Measurements from ENCODE around the gene STEAP2. TPM values are rescaled to one million over a fixed set of nuclear protein-coding genes. Genes with fewer than 3 reads are reported as not detected.

STEAP2 gene
- polyA plus RNA-seq (2013, experiment 1 of 2) = 0.04 TPM
- polyA plus RNA-seq (2013, experiment 2 of 2) = under 0.01 TPM

GRCh38 chr7:90211391-90212148, at the start of gene STEAP2:
TSS of gene STEAP2 (plus strand) at chr7:90211740. CDS start at chr7:90225083, 13,343 bp downstream.
- Histone ChIP-seq H2AK5ac (ENCODE audit: low read length, severe bottlenecking) (no peak within 1 kb of the TSS), H4K8ac (ENCODE audit: low read length) (no peak within 1 kb of the TSS), H2AFZ (ENCODE audit: low read depth, low read length) (peak within 1 kb of the TSS; percentile 66), H2BK15ac (ENCODE audit: low read depth, poor library complexity, severe bottlenecking) (no peak within 1 kb of the TSS), H3K79me1 (replicated peaks; ENCODE audit: low read length, poor library complexity, severe bottlenecking) (no peaks in the 10 kb centered on the region), H3K14ac (ENCODE audit: low read length in 2 of 2) (peak within 1 kb of the TSS in 1 of 2 experiments; percentile 35), H3K36me3 (ENCODE audit: control insufficient read depth in 1 of 2, insufficient read depth in 2 of 2, low read depth in 1 of 2, low read length in 2 of 2) (no peaks in the 10 kb centered on the region), H3K9me3 (ENCODE audit: control insufficient read depth, low read length) (no peaks in the 10 kb centered on the region), H3K9ac (ENCODE audit: low read length) (peak within 1 kb of the TSS; percentile 98), H4K91ac (ENCODE audit: low read length) (peak within 1 kb of the TSS; percentile 10), H3K4ac (ENCODE audit: low read depth in 1 of 2, low read length in 2 of 2) (no peak within 1 kb of the TSS), H3K27ac (ENCODE audit: low read length, poor library complexity, severe bottlenecking) (no peak within 1 kb of the TSS), H3K4me3 (ENCODE audit: insufficient read depth in 1 of 2, low read depth in 1 of 2, low read length in 2 of 2) (peak within 1 kb of the TSS; percentile 59 to 99), H2BK5ac (ENCODE audit: low read depth, low read length, poor library complexity, severe bottlenecking) (no peak within 1 kb of the TSS), H3K4me1 (ENCODE audit: control insufficient read depth, insufficient read depth, low read depth, low read length) (peaks cover 8% of the 10 kb centered on the region), H2BK12ac (ENCODE audit: low read length in 2 of 2) (no peak within 1 kb of the TSS), H3K23ac (ENCODE audit: low read length in 2 of 2) (peak within 1 kb of the TSS in 1 of 2 experiments; percentile 6), H3K18ac (ENCODE audit: low read depth in 1 of 2, low read length in 2 of 2) (no peak within 1 kb of the TSS), H2BK120ac (ENCODE audit: low read depth, low read length) (no peak within 1 kb of the TSS), H3K27me3 (ENCODE audit: control insufficient read depth in 1 of 2, insufficient read depth in 1 of 2, low read length in 2 of 2) (peaks cover 0 to 28% of the 10 kb centered on the region in 2 experiments), H3K4me2 (ENCODE audit: low read length, poor library complexity, severe bottlenecking) (peak within 1 kb of the TSS; percentile 94)
- under 1% methylated on average over 39 of the region's 73 CpGs for WGBS
- DNase-seq = peak; percentile 73

GRCh38 chr7:90163534-90163933, 48.0 kb upstream of the STEAP2 start:
- Histone ChIP-seq H2BK12ac (ENCODE audit: low read length in 2 of 2) (no peak overlapping the region), H3K23ac (ENCODE audit: low read length in 2 of 2) (no peak overlapping the region), H2BK120ac (ENCODE audit: low read depth, low read length) (no peak overlapping the region), H3K18ac (ENCODE audit: low read depth in 1 of 2, low read length in 2 of 2) (no peak overlapping the region), H2BK15ac (ENCODE audit: low read depth, poor library complexity, severe bottlenecking) (no peak overlapping the region), H2AFZ (ENCODE audit: low read depth, low read length) (no peak overlapping the region), H3K4me3 (ENCODE audit: insufficient read depth in 1 of 2, low read depth in 1 of 2, low read length in 2 of 2) (no peak overlapping the region), H3K9ac (ENCODE audit: low read length) (no peak overlapping the region), H3K27ac (ENCODE audit: low read length, poor library complexity, severe bottlenecking) (no peak overlapping the region), H3K36me3 (ENCODE audit: control insufficient read depth in 1 of 2, insufficient read depth in 2 of 2, low read depth in 1 of 2, low read length in 2 of 2) (peaks cover 0 to 63% of the 10 kb centered on the region in 2 experiments), H3K4me2 (ENCODE audit: low read length, poor library complexity, severe bottlenecking) (no peak overlapping the region), H2BK5ac (ENCODE audit: low read depth, low read length, poor library complexity, severe bottlenecking) (no peak overlapping the region), H3K9me3 (ENCODE audit: control insufficient read depth, low read length) (no peaks in the 10 kb centered on the region), H3K79me1 (replicated peaks; ENCODE audit: low read length, poor library complexity, severe bottlenecking) (no peaks in the 10 kb centered on the region), H2AK5ac (ENCODE audit: low read length, severe bottlenecking) (no peak overlapping the region), H4K8ac (ENCODE audit: low read length) (no peak overlapping the region), H3K27me3 (ENCODE audit: control insufficient read depth in 1 of 2, insufficient read depth in 1 of 2, low read length in 2 of 2) (peaks cover 0 to 16% of the 10 kb centered on the region in 2 experiments), H4K91ac (ENCODE audit: low read length) (no peak overlapping the region), H3K14ac (ENCODE audit: low read length in 2 of 2) (no peak overlapping the region), H3K4ac (ENCODE audit: low read depth in 1 of 2, low read length in 2 of 2) (no peak overlapping the region), H3K4me1 (ENCODE audit: control insufficient read depth, insufficient read depth, low read depth, low read length) (no peaks in the 10 kb centered on the region)
- no peak for DNase-seq
- WGBS = 86% methylated on average over 4 of the region's 5 CpGs

GRCh38 chr7:90165724-90166123, 45.8 kb upstream of the STEAP2 start:
- 92% methylated on average over 1 of the region's 2 CpGs for WGBS
- no peak for DNase-seq

GRCh38 chr7:90166153-90166552, 45.4 kb upstream of the STEAP2 start:
- Histone ChIP-seq H3K4ac (ENCODE audit: low read depth in 1 of 2, low read length in 2 of 2) (no peak overlapping the region), H2BK12ac (ENCODE audit: low read length in 2 of 2) (no peak overlapping the region), H2AFZ (ENCODE audit: low read depth, low read length) (no peak overlapping the region), H2BK120ac (ENCODE audit: low read depth, low read length) (no peak overlapping the region), H3K18ac (ENCODE audit: low read depth in 1 of 2, low read length in 2 of 2) (no peak overlapping the region), H2AK5ac (ENCODE audit: low read length, severe bottlenecking) (no peak overlapping the region), H3K9ac (ENCODE audit: low read length) (no peak overlapping the region), H3K27me3 (ENCODE audit: control insufficient read depth in 1 of 2, insufficient read depth in 1 of 2, low read length in 2 of 2) (peaks cover 0 to 20% of the 10 kb centered on the region in 2 experiments), H3K36me3 (ENCODE audit: control insufficient read depth in 1 of 2, insufficient read depth in 2 of 2, low read depth in 1 of 2, low read length in 2 of 2) (peaks cover 0 to 47% of the 10 kb centered on the region in 2 experiments), H3K4me3 (ENCODE audit: insufficient read depth in 1 of 2, low read depth in 1 of 2, low read length in 2 of 2) (no peak overlapping the region), H2BK5ac (ENCODE audit: low read depth, low read length, poor library complexity, severe bottlenecking) (no peak overlapping the region), H3K27ac (ENCODE audit: low read length, poor library complexity, severe bottlenecking) (no peak overlapping the region), H3K4me1 (ENCODE audit: control insufficient read depth, insufficient read depth, low read depth, low read length) (no peaks in the 10 kb centered on the region), H3K9me3 (ENCODE audit: control insufficient read depth, low read length) (peaks cover 6% of the 10 kb centered on the region), H4K8ac (ENCODE audit: low read length) (no peak overlapping the region), H3K23ac (ENCODE audit: low read length in 2 of 2) (no peak overlapping the region), H4K91ac (ENCODE audit: low read length) (no peak overlapping the region), H3K79me1 (replicated peaks; ENCODE audit: low read length, poor library complexity, severe bottlenecking) (no peaks in the 10 kb centered on the region), H3K14ac (ENCODE audit: low read length in 2 of 2) (no peak overlapping the region), H2BK15ac (ENCODE audit: low read depth, poor library complexity, severe bottlenecking) (no peak overlapping the region), H3K4me2 (ENCODE audit: low read length, poor library complexity, severe bottlenecking) (no peak overlapping the region)
- no peak for DNase-seq
- WGBS = 65% methylated on average over 2 of the region's 3 CpGs

More at GRCh38 chr7:90165724-90166123, 45.8 kb upstream of the STEAP2 start:
- Histone ChIP-seq H2AFZ (ENCODE audit: low read depth, low read length) (no peak overlapping the region), H3K4me3 (ENCODE audit: insufficient read depth in 1 of 2, low read depth in 1 of 2, low read length in 2 of 2) (no peak overlapping the region), H2AK5ac (ENCODE audit: low read length, severe bottlenecking) (no peak overlapping the region), H2BK15ac (ENCODE audit: low read depth, poor library complexity, severe bottlenecking) (no peak overlapping the region), H3K4ac (ENCODE audit: low read depth in 1 of 2, low read length in 2 of 2) (no peak overlapping the region), H4K91ac (ENCODE audit: low read length) (no peak overlapping the region), H2BK12ac (ENCODE audit: low read length in 2 of 2) (no peak overlapping the region), H3K4me2 (ENCODE audit: low read length, poor library complexity, severe bottlenecking) (no peak overlapping the region), H3K23ac (ENCODE audit: low read length in 2 of 2) (no peak overlapping the region), H2BK5ac (ENCODE audit: low read depth, low read length, poor library complexity, severe bottlenecking) (no peak overlapping the region), H4K8ac (ENCODE audit: low read length) (no peak overlapping the region), H3K36me3 (ENCODE audit: control insufficient read depth in 1 of 2, insufficient read depth in 2 of 2, low read depth in 1 of 2, low read length in 2 of 2) (peaks cover 0 to 51% of the 10 kb centered on the region in 2 experiments), H3K27me3 (ENCODE audit: control insufficient read depth in 1 of 2, insufficient read depth in 1 of 2, low read length in 2 of 2) (peaks cover 0 to 17% of the 10 kb centered on the region in 2 experiments), H3K4me1 (ENCODE audit: control insufficient read depth, insufficient read depth, low read depth, low read length) (no peaks in the 10 kb centered on the region), H3K9ac (ENCODE audit: low read length) (no peak overlapping the region), H3K18ac (ENCODE audit: low read depth in 1 of 2, low read length in 2 of 2) (no peak overlapping the region), H3K9me3 (ENCODE audit: control insufficient read depth, low read length) (peaks cover 3% of the 10 kb centered on the region), H2BK120ac (ENCODE audit: low read depth, low read length) (no peak overlapping the region), H3K79me1 (replicated peaks; ENCODE audit: low read length, poor library complexity, severe bottlenecking) (no peaks in the 10 kb centered on the region), H3K14ac (ENCODE audit: low read length in 2 of 2) (no peak overlapping the region), H3K27ac (ENCODE audit: low read length, poor library complexity, severe bottlenecking) (no peak overlapping the region)

Measured in mesenchymal stem cell (in vitro differentiated cells and primary cell).